CD4-positive, alpha-beta T cell treated with Interleukin-15 for 4 hours (primary cell): ENCODE results near the gene KDM1B.
A peak's percentile ranks its signal among the peaks of the same experiment; 100 is the strongest.
"Not testable (repeated sequence)": the region's sequence is repeated elsewhere in the genome, so short reads cannot be mapped to it uniquely, and the experiment has no call there.

Experiments
- DNase-seq: peaks from one replicate; pipeline ENCODE4 v3.0.0-alpha.2; 2020; ENCODE audit warnings: low spot score

Gene KDM1B

GRCh38 chr6:18151801-18152200 is 3.4 kb upstream of the KDM1B start:
- no peak for DNase-seq

DNA sequence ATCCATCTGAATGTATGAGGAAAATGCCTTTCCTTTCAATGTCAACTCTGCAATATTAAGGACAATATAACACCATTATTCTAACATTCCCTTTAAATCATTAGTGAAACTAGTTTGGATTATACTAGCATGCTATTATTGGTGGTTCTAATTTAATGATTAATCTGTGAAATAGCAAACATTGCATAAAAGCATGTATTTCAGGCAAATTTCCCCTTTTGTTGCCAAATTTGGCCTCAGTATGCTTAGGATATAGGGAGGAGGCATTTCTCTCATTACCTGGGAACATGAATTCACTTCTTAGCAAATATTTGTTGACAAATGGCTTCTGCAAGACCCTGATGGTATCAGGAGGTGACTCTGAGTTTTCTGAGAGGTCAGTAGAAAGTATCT is 1.9 kb upstream of the KDM1B start:
- no peak for DNase-seq

DNA sequence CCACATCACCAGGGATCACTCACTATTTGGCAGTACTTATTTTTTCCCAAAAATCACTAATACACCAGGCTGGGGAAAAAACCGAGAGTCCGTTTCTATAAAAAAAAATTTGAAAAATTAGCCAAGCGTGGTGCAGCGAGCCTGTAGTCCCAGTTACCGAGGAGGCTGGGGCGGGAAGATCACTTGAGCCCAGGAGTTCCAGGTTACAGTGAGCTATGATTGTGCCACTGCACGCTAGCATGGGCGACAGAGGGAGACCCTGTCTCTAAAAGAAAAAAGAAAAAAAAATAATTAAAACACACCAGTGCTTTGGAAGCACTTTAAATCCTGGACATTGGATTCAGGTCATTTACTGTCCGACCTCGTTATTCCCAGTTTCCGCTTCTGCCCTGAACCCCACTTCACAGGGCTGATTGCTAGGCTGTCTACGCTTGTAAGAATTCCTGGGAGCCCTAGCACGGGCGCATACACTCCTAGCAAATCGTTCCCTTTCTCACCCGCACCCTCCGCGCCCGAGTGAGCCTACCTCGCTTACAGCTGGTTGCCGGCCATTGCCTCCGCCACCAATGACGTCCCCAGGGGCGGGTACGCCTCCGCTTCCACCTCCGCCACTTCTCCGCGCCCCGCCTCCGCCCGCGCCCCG is 594 bp upstream of the KDM1B start, which contains the start of gene TPMT:
Gene TPMT, minus strand, starts transcription at position 571 of the 643 bp plus-strand sequence. CDS start 5,950 bp downstream, outside the sequence.
- no peak for DNase-seq

GRCh38 chr6:18155864-18156421 is 721 bp downstream of the KDM1B start:
- DNase-seq, result peak; percentile 46

GRCh38 chr6:18160911-18161310 is 5.7 kb downstream of the KDM1B start:
- DNase-seq, result no peak

GRCh38 chr6:18161431-18161830 is 6.2 kb downstream of the KDM1B start:
- no peak for DNase-seq

- DNase-seq, result no peak
Observed at GRCh38 chr6:18162401-18162800, 7.2 kb downstream of the KDM1B start.

DNA sequence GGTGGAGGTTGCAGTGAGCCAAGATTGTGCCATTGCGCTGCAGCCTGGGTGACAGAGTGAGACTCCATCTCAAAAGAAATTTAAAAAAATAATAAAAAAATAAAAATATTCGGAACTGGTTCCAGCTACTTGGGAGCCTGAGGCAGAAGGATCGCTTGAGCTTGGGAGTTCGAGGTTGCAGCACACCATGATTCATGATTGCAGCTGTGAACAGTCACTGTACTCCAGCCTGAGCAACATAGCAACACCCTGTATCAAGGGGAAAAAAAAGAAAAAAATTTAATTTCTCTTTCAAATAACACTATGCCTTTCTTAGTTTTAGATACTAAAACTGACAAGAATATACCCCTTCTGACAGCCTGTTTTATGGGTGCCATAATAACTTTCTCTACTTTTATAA is 10.5 kb downstream of the KDM1B start:
- no peak for DNase-seq

DNA sequence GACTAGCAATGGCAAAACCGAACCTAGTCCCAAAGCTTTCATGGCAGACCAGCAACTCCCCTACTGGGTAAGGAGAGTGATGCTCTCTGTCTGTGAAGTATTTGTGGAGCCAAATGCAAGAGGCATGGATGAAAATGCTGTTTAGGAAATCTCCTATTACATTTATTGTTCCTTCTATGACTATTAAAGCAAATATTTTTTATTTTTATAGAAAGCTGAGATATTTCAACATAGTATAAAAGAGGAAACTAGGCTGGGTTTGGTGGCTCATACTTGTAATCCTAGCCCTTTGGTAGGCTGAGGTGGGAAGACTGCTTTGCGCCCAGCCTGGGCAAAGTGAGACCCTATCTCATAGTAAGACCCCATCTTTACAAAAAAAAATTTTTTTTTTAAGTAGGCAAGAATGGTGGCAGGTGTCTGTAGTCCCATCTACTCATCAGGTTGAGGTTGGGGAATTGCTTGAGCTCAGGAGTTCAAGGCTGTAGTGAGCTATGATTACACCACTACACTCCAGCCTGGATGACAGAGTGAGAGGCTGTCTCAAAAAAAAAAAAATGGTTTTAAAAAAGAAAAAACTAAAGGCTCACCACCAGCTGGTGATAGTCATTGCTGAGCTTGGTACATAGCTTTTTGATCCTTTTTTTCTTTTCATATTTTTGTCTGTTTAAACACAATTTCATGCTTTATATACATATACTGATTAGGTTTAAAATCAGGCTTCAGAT is 11.3 kb downstream of the KDM1B start:
- no peak for DNase-seq

DNA sequence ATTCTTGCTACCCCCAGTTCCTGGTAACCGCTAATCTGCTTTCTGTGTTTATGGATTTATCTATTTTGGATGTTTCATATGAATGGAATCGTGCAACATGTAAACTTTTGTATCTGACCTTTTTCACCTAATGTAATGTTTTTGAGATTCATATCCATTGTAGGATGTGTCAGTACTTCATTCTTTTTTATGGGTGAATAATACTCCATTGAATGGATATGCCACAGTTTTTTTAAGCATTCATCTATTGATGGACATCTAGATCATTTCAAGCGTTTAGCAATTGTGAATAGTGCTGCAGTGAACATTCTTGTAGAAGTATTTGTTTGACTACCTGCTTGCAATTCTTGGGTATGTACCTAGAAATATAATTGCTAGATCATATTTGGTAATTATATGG is 13.0 kb downstream of the KDM1B start:
- DNase-seq, result no peak

DNA sequence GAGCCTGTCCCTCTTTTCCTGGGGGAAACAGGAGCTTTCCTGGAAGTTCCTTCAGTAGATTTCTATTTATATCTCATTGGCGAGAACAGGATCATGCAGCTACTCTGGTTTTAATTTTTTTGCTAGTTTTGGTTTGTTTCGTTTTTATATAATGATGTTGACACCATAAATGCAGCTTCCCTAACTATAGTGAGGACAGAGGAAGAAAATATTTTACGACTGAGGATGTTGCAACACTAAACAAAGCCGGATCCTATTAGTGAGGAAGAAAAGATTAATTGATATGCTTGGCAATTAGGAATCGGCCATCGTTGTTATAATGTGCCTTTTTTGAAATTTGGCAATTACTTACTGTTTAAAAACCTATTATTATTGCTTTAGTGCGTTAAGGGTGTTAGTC is 16.6 kb downstream of the KDM1B start:
- no peak for DNase-seq

- not testable (repeated sequence) for DNase-seq
Observed at GRCh38 chr6:18176198-18176597, 21.0 kb downstream of the KDM1B start.

- DNase-seq, result no peak
Observed at GRCh38 chr6:18177286-18177965, 22.2 kb downstream of the KDM1B start.

- DNase-seq, result no peak
Observed at GRCh38 chr6:18178960-18179615, 23.9 kb downstream of the KDM1B start.

DNA sequence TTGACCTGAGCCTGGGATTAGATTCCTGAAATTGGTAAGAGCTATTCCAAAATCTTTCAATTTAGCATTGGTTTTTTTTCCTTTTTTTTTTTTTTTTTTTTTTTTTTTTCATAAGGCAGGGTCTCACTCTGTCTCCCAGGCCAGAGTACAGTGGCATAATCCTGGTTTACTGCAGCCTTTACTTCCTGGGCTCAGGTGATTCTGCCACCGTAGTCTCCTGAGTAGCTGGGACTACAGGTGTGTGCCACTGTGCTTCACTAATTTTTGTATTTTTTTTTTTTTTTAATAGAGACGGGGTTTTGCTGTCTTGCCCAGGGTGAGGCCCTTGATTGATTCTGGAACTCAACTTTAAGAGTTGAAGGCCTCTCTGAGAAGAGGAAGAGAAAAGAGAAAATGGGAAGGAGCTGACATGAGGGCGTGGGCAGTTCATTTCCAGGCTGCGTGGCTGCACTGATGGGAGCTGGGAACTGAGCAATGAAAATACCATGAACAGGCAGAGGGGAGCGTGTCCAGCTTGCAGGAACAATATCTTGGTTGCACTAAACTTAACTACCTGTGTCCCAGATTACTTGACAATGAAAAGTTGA is 24.6 kb downstream of the KDM1B start:
- no peak for DNase-seq

GRCh38 chr6:18182568-18182967 is 27.3 kb downstream of the KDM1B start:
- DNase-seq, result no peak

DNA sequence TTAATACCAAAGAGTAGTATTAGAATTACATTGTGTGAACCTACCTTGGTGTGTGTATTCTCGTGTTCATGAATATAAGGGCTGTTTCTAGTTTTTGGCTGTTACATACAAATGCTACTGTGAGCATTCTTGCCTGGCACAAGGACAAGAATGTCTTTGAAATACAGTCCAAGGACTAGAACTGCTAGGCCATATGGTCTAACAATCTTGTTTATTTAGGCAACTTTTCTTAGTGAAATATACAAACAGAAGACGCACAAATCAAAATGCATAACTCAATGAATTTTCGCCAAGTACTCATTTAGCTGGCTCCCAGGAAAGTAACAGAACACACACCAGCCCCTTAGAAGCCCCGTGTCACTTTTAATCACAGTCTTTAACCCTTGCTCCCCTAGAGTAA is 28.5 kb downstream of the KDM1B start:
- no peak for DNase-seq

DNA sequence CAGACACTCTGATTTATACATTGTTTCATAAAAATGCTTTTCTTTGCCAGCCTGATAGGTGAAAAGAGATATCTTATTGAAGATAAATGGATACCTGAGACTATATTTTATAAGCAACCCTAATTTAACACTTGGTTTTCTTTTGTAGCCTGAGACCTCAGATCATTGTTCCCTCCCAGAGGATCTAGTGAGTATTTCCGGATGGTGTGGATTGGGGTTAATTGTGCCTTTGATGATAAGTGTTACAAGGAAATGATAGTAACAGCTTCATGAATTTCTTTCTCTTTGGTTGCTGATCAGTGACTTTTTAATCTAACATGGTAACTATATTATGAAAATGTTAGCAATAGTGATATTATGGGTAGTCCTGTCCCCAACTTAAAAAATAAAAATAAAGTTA is 30.4 kb downstream of the KDM1B start:
- DNase-seq, result no peak

DNA sequence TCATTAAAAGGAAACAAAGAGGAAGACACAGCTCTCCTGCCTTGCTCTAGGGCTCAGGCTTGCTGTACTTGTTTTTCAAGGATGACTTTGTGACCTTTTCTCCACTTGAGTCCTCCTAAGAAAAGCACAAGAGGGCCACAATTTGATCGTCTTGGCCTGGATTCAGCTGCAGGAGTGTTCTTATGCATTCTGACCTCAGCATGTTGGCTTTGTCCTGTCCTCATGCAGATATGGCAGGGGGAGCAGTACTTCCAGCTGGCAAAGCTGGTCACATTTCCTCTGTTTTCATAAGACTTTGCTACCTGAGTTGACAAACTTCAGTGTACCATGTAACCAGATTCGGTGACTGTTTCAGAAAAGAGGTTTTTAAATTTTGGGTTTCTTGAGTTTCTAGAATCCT is 30.8 kb downstream of the KDM1B start:
- no peak for DNase-seq

DNA sequence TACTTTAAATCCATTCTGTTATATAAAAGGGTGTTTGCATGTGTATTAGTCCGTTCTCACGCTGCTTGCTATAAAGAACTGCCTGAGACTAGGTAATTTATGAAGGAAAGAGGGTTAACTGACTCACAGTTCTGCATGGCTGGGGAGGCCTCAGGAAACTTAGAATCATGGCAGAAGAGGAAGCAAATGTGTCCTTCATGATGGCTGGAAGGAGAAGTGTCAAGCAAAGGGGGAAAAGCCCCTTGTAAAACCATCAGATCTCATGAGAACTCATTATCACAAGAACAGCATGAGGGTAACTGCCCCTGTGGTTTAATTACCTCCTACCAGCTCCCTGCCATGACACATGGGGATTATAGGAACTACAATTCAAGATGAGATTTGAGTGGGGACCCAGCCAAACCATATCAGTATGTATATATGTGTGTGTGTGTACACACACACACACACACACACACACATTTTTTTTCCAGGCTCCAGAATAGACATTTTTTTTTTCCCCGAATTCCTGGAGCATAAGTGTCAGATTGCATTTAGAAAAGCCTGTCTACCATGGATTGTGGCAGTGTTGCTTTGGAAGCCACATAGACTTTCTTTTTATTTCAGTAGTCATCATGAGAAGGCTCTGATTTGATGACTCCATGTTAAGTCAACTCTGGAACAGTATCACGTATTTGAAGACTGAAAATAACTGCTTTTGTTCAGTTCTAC is 31.5 kb downstream of the KDM1B start:
- no peak for DNase-seq

DNA sequence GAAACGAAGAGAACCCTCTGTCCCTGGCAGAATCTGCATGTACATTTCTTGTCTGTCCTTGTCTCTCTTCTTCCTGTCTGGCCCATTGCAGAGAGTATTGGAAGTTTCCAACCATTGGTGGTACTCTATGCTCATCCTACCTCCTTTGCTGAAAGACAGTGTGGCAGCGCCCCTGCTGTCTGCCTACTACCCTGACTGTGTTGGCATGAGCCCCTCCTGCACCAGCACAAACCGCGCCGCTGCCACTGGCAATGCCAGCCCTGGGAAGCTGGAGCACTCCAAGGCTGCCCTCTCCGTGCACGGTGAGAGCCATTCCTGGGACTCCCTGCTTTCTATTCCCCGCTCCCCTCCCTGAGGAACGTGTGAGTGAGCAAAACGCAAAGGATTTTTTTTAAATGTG is 32.5 kb downstream of the KDM1B start:
- DNase-seq, result no peak
